HepG2 (cell line): Measurements from ENCODE around the gene DTNB. TPM values are rescaled to one million over a fixed set of nuclear protein-coding genes. Genes with fewer than 3 reads are reported as not detected.

Experiments used
- EHMT2 ChIP-seq: fragments of 200-600 bp; sonication (generic); IDR thresholded peaks from 2 replicates; pipeline ENCODE4 v1.7.0; 2017; ENCODE audit warnings: antibody characterized with exemption, low read depth, low read length, borderline replicate concordance
- ERF ChIP-seq: IDR thresholded peaks from 2 replicates; pipeline ENCODE4 v1.6.1; 2018; ENCODE audit warnings: missing biosample characterization, missing genetic modification reagents
- PHF5A ChIP-seq: IDR thresholded peaks from one replicate; pipeline ENCODE4 v1.6.1; 2018; ENCODE audit warnings: low read depth, missing genetic modification reagents; ENCODE audit not compliant: unreplicated experiment
- SKI ChIP-seq: fragments of 450-650 bp; IDR thresholded peaks from one replicate; pipeline ENCODE4 v1.6.1; 2018; ENCODE audit warnings: mild to moderate bottlenecking; ENCODE audit not compliant: partially characterized antibody
- SOX6 ChIP-seq, 2 experiments: fragments of 450-650 bp in 1 of 2; sonication (generic) in 1 of 2; formaldehyde crosslinking in 1 of 2; IDR thresholded peaks; 2 replicates each; pipeline versions ENCODE4 v1.4.0 to v1.6.1; 2017 to 2020; ENCODE audit warnings: antibody characterized with exemption in 1 of 2, mild to moderate bottlenecking in 1 of 2, missing genetic modification reagents in 1 of 2
- ZFP62 ChIP-seq: sonication (generic); formaldehyde crosslinking; IDR thresholded peaks from 2 replicates; pipeline ENCODE4 v1.4.0; 2020; ENCODE audit warnings: missing genetic modification reagents
- ZNF333 ChIP-seq: sonication (generic); formaldehyde crosslinking; IDR thresholded peaks from 2 replicates; pipeline ENCODE4 v1.4.0; 2020; ENCODE audit warnings: mild to moderate bottlenecking, missing genetic modification reagents, borderline replicate concordance
- ZNF501 ChIP-seq: sonication (generic); formaldehyde crosslinking; IDR thresholded peaks from 2 replicates; pipeline ENCODE4 v1.5.1; 2020; ENCODE audit warnings: mild to moderate bottlenecking, moderate library complexity, missing genetic modification reagents
- ZNF543 ChIP-seq: sonication (generic); formaldehyde crosslinking; IDR thresholded peaks from 2 replicates; pipeline ENCODE4 v1.4.0; 2020; ENCODE audit warnings: mild to moderate bottlenecking, missing genetic modification reagents
- ZNF644 ChIP-seq: IDR thresholded peaks from 2 replicates; pipeline ENCODE4 v1.6.1; 2016; ENCODE audit warnings: low read depth
- polyA plus RNA-seq, 8 experiments: library from polyadenylated mRNA; depleted of rRNA in 3 of 8; stranded (reverse) in 7 of 8; unstranded in 1 of 8; fragments of >200 nt; fragmentation: Illumina TruSeq in 4 of 8; extraction: Trizol in 4 of 8; gene quantifications; 2 replicates each; pipeline versions ENCODE4 v1.2.1 to v1.2.3, GENCODE V29; 2011 to 2016; ENCODE audit warnings: low read depth in 4 of 8, missing spikeins in 1 of 8, mixed read lengths in 1 of 8; ENCODE audit not compliant: insufficient read depth in 1 of 8
- total RNA-seq, 5 experiments: library from RNA; depleted of rRNA; stranded (reverse); fragments of >200 nt; fragmentation: Illumina TruSeq; extraction: Trizol; gene quantifications; 2 replicates each; pipeline ENCODE4 v1.2.3, GENCODE V29; 2016; ENCODE audit warnings: low read depth in 1 of 5
- TF ChIP-seq, protein P1 (sequence below): IDR thresholded peaks from 2 replicates; pipeline ENCODE4 v1.6.1; 2016
- TF ChIP-seq, protein P2 (sequence below), 2 experiments: sonication (generic) in 1 of 2; formaldehyde crosslinking in 1 of 2; IDR thresholded peaks; 2 replicates each; pipeline versions ENCODE4 v1.4.0 to v1.6.1; 2016 to 2020; ENCODE audit warnings: borderline replicate concordance in 1 of 2, low read depth in 1 of 2, mild to moderate bottlenecking in 1 of 2, missing genetic modification reagents in 1 of 2
- TF ChIP-seq, protein P3 (sequence below): sonication (generic); formaldehyde crosslinking; IDR thresholded peaks from 2 replicates; pipeline ENCODE4 v1.4.0; 2020; ENCODE audit warnings: mild to moderate bottlenecking, missing genetic modification reagents, borderline replicate concordance
- TF ChIP-seq, protein P4 (sequence below): sonication (generic); formaldehyde crosslinking; IDR thresholded peaks from 2 replicates; pipeline ENCODE4 v1.4.0; 2020; ENCODE audit warnings: missing genetic modification reagents, low read depth, mild to moderate bottlenecking, borderline replicate concordance

The DTNB gene
- total and polyA plus RNA-seq, 2 of the 13 experiments (the other 11 are each of a cell fraction or from before 2014, with no cell fraction given), result 14.4 to 23.9 TPM

GRCh38 chr2:25692737-25693445 is 19.5 kb upstream of the DTNB start (continued):
- TF ChIP-seq ERF (CRISPR knock-in tag), result peak; percentile 65; the same call in 1 of the 2 replicates
- peak; percentile 93 for TF ChIP-seq ZNF644
- peak; percentile 51; the same call in 1 of the 2 replicates for TF ChIP-seq EHMT2
- TF ChIP-seq ZNF333 (CRISPR knock-in tag), result no peak
- TF ChIP-seq SOX6 (IDR thresholded peaks at IDR 0.05), result no peak
- TF ChIP-seq SOX6 (CRISPR knock-in tag; IDR thresholded peaks at IDR 0.05), result peak; percentile 82
- TF ChIP-seq, protein P1, sequence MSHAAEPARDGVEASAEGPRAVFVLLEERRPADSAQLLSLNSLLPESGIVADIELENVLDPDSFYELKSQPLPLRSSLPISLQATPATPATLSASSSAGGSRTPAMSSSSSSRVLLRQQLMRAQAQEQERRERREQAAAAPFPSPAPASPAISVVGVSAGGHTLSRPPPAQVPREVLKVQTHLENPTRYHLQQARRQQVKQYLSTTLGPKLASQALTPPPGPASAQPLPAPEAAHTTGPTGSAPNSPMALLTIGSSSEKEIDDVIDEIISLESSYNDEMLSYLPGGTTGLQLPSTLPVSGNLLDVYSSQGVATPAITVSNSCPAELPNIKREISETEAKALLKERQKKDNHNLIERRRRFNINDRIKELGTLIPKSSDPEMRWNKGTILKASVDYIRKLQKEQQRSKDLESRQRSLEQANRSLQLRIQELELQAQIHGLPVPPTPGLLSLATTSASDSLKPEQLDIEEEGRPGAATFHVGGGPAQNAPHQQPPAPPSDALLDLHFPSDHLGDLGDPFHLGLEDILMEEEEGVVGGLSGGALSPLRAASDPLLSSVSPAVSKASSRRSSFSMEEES, result peak; percentile 89
- TF ChIP-seq, protein P2, sequence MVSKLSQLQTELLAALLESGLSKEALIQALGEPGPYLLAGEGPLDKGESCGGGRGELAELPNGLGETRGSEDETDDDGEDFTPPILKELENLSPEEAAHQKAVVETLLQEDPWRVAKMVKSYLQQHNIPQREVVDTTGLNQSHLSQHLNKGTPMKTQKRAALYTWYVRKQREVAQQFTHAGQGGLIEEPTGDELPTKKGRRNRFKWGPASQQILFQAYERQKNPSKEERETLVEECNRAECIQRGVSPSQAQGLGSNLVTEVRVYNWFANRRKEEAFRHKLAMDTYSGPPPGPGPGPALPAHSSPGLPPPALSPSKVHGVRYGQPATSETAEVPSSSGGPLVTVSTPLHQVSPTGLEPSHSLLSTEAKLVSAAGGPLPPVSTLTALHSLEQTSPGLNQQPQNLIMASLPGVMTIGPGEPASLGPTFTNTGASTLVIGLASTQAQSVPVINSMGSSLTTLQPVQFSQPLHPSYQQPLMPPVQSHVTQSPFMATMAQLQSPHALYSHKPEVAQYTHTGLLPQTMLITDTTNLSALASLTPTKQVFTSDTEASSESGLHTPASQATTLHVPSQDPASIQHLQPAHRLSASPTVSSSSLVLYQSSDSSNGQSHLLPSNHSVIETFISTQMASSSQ (IDR thresholded peaks at IDR 0.05; ENCODE audit: low read depth), result no peak
- TF ChIP-seq, protein P2 (CRISPR knock-in tag; IDR thresholded peaks at IDR 0.05; ENCODE audit: borderline replicate concordance), result 0 out of 2 replicates have a peak, but pooled peaks have one; percentile 29
- TF ChIP-seq ZNF543 (CRISPR knock-in tag), result 0 out of 2 replicates have a peak, but pooled peaks have one; percentile 65
- peak; percentile 93 for TF ChIP-seq SKI
- TF ChIP-seq PHF5A (CRISPR knock-in tag), result peak; percentile 34
- no peak for TF ChIP-seq ZFP62 (CRISPR knock-in tag)
- no peak for TF ChIP-seq ZNF501 (CRISPR knock-in tag)
- TF ChIP-seq, protein P3, sequence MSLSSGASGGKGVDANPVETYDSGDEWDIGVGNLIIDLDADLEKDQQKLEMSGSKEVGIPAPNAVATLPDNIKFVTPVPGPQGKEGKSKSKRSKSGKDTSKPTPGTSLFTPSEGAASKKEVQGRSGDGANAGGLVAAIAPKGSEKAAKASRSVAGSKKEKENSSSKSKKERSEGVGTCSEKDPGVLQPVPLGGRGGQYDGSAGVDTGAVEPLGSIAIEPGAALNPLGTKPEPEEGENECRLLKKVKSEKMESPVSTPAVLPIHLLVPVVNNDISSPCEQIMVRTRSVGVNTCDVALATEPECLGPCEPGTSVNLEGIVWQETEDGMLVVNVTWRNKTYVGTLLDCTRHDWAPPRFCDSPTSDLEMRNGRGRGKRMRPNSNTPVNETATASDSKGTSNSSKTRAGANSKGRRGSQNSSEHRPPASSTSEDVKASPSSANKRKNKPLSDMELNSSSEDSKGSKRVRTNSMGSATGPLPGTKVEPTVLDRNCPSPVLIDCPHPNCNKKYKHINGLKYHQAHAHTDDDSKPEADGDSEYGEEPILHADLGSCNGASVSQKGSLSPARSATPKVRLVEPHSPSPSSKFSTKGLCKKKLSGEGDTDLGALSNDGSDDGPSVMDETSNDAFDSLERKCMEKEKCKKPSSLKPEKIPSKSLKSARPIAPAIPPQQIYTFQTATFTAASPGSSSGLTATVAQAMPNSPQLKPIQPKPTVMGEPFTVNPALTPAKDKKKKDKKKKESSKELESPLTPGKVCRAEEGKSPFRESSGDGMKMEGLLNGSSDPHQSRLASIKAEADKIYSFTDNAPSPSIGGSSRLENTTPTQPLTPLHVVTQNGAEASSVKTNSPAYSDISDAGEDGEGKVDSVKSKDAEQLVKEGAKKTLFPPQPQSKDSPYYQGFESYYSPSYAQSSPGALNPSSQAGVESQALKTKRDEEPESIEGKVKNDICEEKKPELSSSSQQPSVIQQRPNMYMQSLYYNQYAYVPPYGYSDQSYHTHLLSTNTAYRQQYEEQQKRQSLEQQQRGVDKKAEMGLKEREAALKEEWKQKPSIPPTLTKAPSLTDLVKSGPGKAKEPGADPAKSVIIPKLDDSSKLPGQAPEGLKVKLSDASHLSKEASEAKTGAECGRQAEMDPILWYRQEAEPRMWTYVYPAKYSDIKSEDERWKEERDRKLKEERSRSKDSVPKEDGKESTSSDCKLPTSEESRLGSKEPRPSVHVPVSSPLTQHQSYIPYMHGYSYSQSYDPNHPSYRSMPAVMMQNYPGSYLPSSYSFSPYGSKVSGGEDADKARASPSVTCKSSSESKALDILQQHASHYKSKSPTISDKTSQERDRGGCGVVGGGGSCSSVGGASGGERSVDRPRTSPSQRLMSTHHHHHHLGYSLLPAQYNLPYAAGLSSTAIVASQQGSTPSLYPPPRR (CRISPR knock-in tag), result 0 out of 2 replicates have a peak, but pooled peaks have one; percentile 59
- TF ChIP-seq, protein P4, sequence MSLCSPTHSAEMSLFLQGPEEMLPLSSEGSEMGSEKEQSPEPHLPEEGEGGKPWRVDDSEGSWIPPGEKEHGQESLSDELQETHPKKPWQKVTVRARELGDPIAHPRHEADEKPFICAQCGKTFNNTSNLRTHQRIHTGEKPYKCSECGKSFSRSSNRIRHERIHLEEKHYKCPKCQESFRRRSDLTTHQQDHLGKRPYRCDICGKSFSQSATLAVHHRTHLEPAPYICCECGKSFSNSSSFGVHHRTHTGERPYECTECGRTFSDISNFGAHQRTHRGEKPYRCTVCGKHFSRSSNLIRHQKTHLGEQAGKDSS (CRISPR knock-in tag), result peak; percentile 73; the same call in 1 of the 2 replicates
